GM21381 (cell line): ENCODE measurements around the gene TNFRSF9.
"Not testable (repeated sequence)": the region's sequence is repeated elsewhere in the genome, so short reads cannot be mapped to it uniquely, and the experiment has no call there.

ENCODE experiments used
- ATAC-seq: cut with Tn5 transposase; IDR thresholded peaks from one replicate; pipeline ENCODE4 v1.9.1; 2021; ENCODE audit warnings: mild to moderate bottlenecking, moderate library complexity; ENCODE audit not compliant: unreplicated experiment

Gene TNFRSF9

GRCh38 chr1:7921796-7922195, 18.8 kb downstream of the TNFRSF9 start:
- ATAC-seq: no peak

- no peak for ATAC-seq
Observed at GRCh38 chr1:7919880-7920279, 20.8 kb downstream of the TNFRSF9 start.

- ATAC-seq: not testable (repeated sequence)
Observed at GRCh38 chr1:7917971-7918370, 22.7 kb downstream of the TNFRSF9 start.

GRCh38 chr1:7916501-7916830, 24.2 kb downstream of the TNFRSF9 start:
- ATAC-seq: no peak

- no peak for ATAC-seq
Observed at GRCh38 chr1:7915826-7916500, 24.7 kb downstream of the TNFRSF9 start.

GRCh38 chr1:7912743-7913557, 27.7 kb downstream of the TNFRSF9 start:
- ATAC-seq: no peak

GRCh38 chr1:7912145-7912544, 28.5 kb downstream of the TNFRSF9 start:
- no peak for ATAC-seq

GRCh38 chr1:7905262-7905661, 35.4 kb downstream of the TNFRSF9 start:
- no peak for ATAC-seq

- no peak for ATAC-seq
Observed at GRCh38 chr1:7902478-7903085, 38.1 kb downstream of the TNFRSF9 start.

- no peak for ATAC-seq
Observed at GRCh38 chr1:7899741-7900140, 40.9 kb downstream of the TNFRSF9 start.

- no peak for ATAC-seq
Observed at GRCh38 chr1:7898962-7899361, 41.7 kb downstream of the TNFRSF9 start.

- no peak for ATAC-seq
Observed at GRCh38 chr1:7896994-7897393, 43.6 kb downstream of the TNFRSF9 start.

GRCh38 chr1:7893529-7894180, 47.0 kb downstream of the TNFRSF9 start:
- no peak for ATAC-seq

- ATAC-seq: no peak
Observed at GRCh38 chr1:7891804-7892203, 48.8 kb downstream of the TNFRSF9 start.

GRCh38 chr1:7890853-7891252, 49.8 kb downstream of the TNFRSF9 start:
- ATAC-seq: no peak

GRCh38 chr1:7888248-7889081, 52.2 kb downstream of the TNFRSF9 start:
- no peak for ATAC-seq

GRCh38 chr1:7886405-7886745, 54.3 kb downstream of the TNFRSF9 start:
- no peak for ATAC-seq

- ATAC-seq: no peak
Observed at GRCh38 chr1:7885513-7886404, 54.9 kb downstream of the TNFRSF9 start.

- ATAC-seq: no peak
Observed at GRCh38 chr1:7884757-7885156, 55.9 kb downstream of the TNFRSF9 start.

- ATAC-seq: no peak
Observed at GRCh38 chr1:7879228-7879627, 61.4 kb downstream of the TNFRSF9 start.
